GM23338 (cell line): ENCODE data around the gene KLHL17. TPM values are rescaled to one million over a fixed set of nuclear protein-coding genes. Genes with fewer than 3 reads are reported as not detected.
"Not testable (repeated sequence)": the region's sequence is repeated elsewhere in the genome, so short reads cannot be mapped to it uniquely, and the experiment has no call there.

ENCODE experiments used
- ATAC-seq: fragments of 200-7000 bp; cut with Tn5 transposase; 3 replicates; pipeline ENCODE4 v1.9.1; 2020
- DNase-seq: peaks from one replicate; pipeline ENCODE4 v3.0.0-alpha.2; 2015; ENCODE audit warnings: low spot score
- H2AFZ ChIP-seq: fragments of 200-600 bp; sonication (generic); 2 replicates; pipeline ENCODE4 v1.8.0; 2016; ENCODE audit warnings: antibody characterized with exemption, mild to moderate bottlenecking, moderate library complexity
- H3F3A ChIP-seq: fragments of 200-600 bp; sonication (generic); replicated peaks from 2 replicates; pipeline ENCODE4 v1.8.0; 2017; ENCODE audit warnings: antibody characterized with exemption, mixed run types, low read depth
- H3K27ac ChIP-seq: fragments of 200-600 bp; sonication (generic); 2 replicates; pipeline ENCODE4 v1.6.1; 2016; ENCODE audit warnings: low read depth
- H3K27me3 ChIP-seq: fragments of 200-600 bp; sonication (generic); 2 replicates; pipeline ENCODE4 v1.8.0; 2016; ENCODE audit warnings: mild to moderate bottlenecking, mixed run types, moderate library complexity; ENCODE audit not compliant: insufficient read depth
- H3K36me3 ChIP-seq: fragments of 200-600 bp; sonication (generic); 2 replicates; pipeline ENCODE4 v1.8.0; 2016; ENCODE audit warnings: mild to moderate bottlenecking; ENCODE audit not compliant: insufficient read depth
- H3K4me1 ChIP-seq: fragments of 200-600 bp; sonication (generic); 2 replicates; pipeline ENCODE4 v1.8.0; 2016; ENCODE audit warnings: mild to moderate bottlenecking, moderate library complexity; ENCODE audit not compliant: insufficient read depth
- H3K4me2 ChIP-seq: fragments of 200-600 bp; sonication (generic); 2 replicates; pipeline ENCODE4 v1.7.1; 2017; ENCODE audit warnings: mixed run types
- H3K4me3 ChIP-seq: fragments of 200-600 bp; sonication (generic); 2 replicates; pipeline ENCODE4 v1.6.1; 2016; ENCODE audit warnings: mixed run types
- H3K79me2 ChIP-seq: fragments of 200-600 bp; sonication (generic); replicated peaks from 2 replicates; pipeline ENCODE4 v1.8.0; 2017; ENCODE audit warnings: mild to moderate bottlenecking; ENCODE audit not compliant: insufficient read depth
- H3K9me2 ChIP-seq: fragments of 200-600 bp; sonication (generic); 2 replicates; pipeline ENCODE4 v1.8.0; 2017; ENCODE audit not compliant: insufficient read depth
- H4K20me1 ChIP-seq: fragments of 200-600 bp; sonication (generic); replicated peaks from 2 replicates; pipeline ENCODE4 v1.8.0; 2017; ENCODE audit warnings: mild to moderate bottlenecking; ENCODE audit not compliant: insufficient read depth
- H3K27ac Mint-ChIP-seq: 2 replicates; pipeline ENCODE4 v1.8.0; 2020; ENCODE audit warnings: inconsistent platforms, mild to moderate bottlenecking, moderate library complexity, mixed read lengths
- H3K27me3 Mint-ChIP-seq: 3 replicates; pipeline ENCODE4 v1.8.0; 2022; ENCODE audit warnings: low read depth, mild to moderate bottlenecking, moderate library complexity, mixed read lengths, inconsistent platforms; ENCODE audit not compliant: insufficient read depth, poor library complexity
- H3K36me3 Mint-ChIP-seq: 3 replicates; pipeline ENCODE4 v1.8.0; 2021; ENCODE audit warnings: low read depth, mild to moderate bottlenecking, inconsistent platforms, moderate library complexity, mixed read lengths
- H3K4me1 Mint-ChIP-seq: 3 replicates; pipeline ENCODE4 v1.8.0; 2020; ENCODE audit warnings: mild to moderate bottlenecking, inconsistent platforms, mixed read lengths
- H3K4me3 Mint-ChIP-seq: 3 replicates; pipeline ENCODE4 v1.8.0; 2021; ENCODE audit warnings: moderate library complexity, mild to moderate bottlenecking, inconsistent platforms, mixed read lengths
- H3K9me3 Mint-ChIP-seq: 3 replicates; pipeline ENCODE4 v1.8.0; 2020; ENCODE audit warnings: moderate library complexity, mild to moderate bottlenecking, inconsistent platforms, mixed read lengths
- NANOG ChIP-seq: IDR thresholded peaks from 2 replicates; pipeline ENCODE4 v1.6.1; 2016; ENCODE audit warnings: antibody characterized with exemption, borderline replicate concordance
- POLR2AphosphoS5 ChIP-seq: IDR thresholded peaks from 2 replicates; pipeline ENCODE4 v1.6.1; 2016; ENCODE audit warnings: antibody characterized with exemption, low read depth
- STAT1 ChIP-seq: IDR thresholded peaks from one replicate; pipeline ENCODE4 v1.6.1; 2016; ENCODE audit warnings: antibody characterized with exemption; ENCODE audit not compliant: unreplicated experiment
- polyA plus RNA-seq: library from polyadenylated mRNA; unstranded; fragments of >200 nt; fragmentation: Nextera tagmentation; extraction: Ambion mirVana; gene quantifications from 2 replicates; pipeline ENCODE4 v1.2.1, GENCODE V29; 2016
- total RNA-seq: library from RNA; depleted of rRNA; stranded (reverse); fragments of >200 nt; shearing (Covaris generic); gene quantifications from 2 replicates; pipeline ENCODE4 v1.2.3, GENCODE V29; 2014
- TF ChIP-seq, protein P1 (sequence below), 2 experiments: fragments of 200-600 bp in 1 of 2; sonication (generic) in 1 of 2; conservative IDR thresholded peaks; 2 replicates each; pipeline versions ENCODE4 v1.5.1 to v1.6.1; 2016 to 2017; ENCODE audit warnings: antibody characterized with exemption in 2 of 2, low read depth in 2 of 2, mild to moderate bottlenecking in 2 of 2, moderate library complexity in 1 of 2
- TF ChIP-seq, protein P2 (sequence below): fragments of 250-450 bp; sonication (Bioruptor Pico); IDR thresholded peaks from 2 replicates; pipeline ENCODE4 v1.5.0; 2020; ENCODE audit warnings: mild to moderate bottlenecking, moderate library complexity

Gene KLHL17
- total and polyA plus RNA-seq, 2 experiments from 2014 or later = 16.5 to 37.1 TPM

GRCh38 chr1:946811-947210 lies 13.6 kb upstream of the KLHL17 start:
- H3K4me1 ChIP-seq, H2AFZ ChIP-seq, DNase-seq, H3F3A ChIP-seq, H3K4me3 ChIP-seq, H3K27ac Mint-ChIP-seq, H3K4me3 Mint-ChIP-seq, H3K4me2 ChIP-seq, H4K20me1 ChIP-seq, H3K9me2 ChIP-seq, ATAC-seq, H3K79me2 ChIP-seq, H3K9me3 Mint-ChIP-seq, H3K4me1 Mint-ChIP-seq, H3K27ac ChIP-seq: not testable (repeated sequence)
- peaks cover 24% of the 10 kb centered on the region for H3K27me3 ChIP-seq
- peaks cover 44% of the 10 kb centered on the region for H3K36me3 Mint-ChIP-seq
- peaks cover 19% of the 10 kb centered on the region for H3K27me3 Mint-ChIP-seq
- peaks cover 17% of the 10 kb centered on the region for H3K36me3 ChIP-seq

DNA sequence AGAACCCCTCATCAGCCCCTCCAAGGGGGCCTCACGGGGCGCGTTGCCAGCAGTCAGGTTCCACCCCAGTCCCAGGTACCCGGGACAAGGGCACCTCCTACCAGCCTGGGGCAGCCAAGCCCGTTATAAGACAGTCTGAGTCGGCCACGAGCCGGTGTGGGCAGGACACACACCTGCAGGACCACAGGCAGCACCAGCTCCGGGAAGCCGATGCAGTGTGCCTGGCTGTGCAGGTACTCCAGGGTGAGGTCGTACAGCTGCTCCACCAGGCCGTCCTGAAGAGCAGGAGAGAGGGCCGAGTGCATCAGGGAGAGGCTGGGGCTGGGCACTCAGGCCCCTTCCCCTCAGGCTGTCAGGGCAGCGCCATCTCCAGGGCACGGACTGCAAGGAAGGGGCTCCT lies 12.4 kb upstream of the KLHL17 start:
- peaks cover 4% of the 10 kb centered on the region; the same call in 1 of the 3 replicates for H3K4me1 Mint-ChIP-seq
- Histone ChIP-seq H3K4me2 (no peak overlapping the region), H2AFZ (no peak overlapping the region), H3K27me3 (peaks cover 13% of the 10 kb centered on the region), H4K20me1 (no peaks in the 10 kb centered on the region; the same call in 1 of the 2 replicates), H3K79me2 (no peaks in the 10 kb centered on the region), H3K36me3 (peaks cover 17% of the 10 kb centered on the region), H3K27ac (no peak overlapping the region), H3K4me1 (0 out of 2 replicates have a peak, but pooled peaks cover 4% of the 10 kb centered on the region), H3K4me3 (no peak overlapping the region), H3K9me2 (no peaks in the 10 kb centered on the region), H3F3A (0 out of 2 replicates have a peak, but pooled peaks cover 3% of the 10 kb centered on the region)
- H3K36me3 Mint-ChIP-seq = peaks cover 45% of the 10 kb centered on the region
- H3K27ac Mint-ChIP-seq = no peak overlapping the region
- TF ChIP-seq NANOG = no peak
- TF ChIP-seq, protein P1, sequence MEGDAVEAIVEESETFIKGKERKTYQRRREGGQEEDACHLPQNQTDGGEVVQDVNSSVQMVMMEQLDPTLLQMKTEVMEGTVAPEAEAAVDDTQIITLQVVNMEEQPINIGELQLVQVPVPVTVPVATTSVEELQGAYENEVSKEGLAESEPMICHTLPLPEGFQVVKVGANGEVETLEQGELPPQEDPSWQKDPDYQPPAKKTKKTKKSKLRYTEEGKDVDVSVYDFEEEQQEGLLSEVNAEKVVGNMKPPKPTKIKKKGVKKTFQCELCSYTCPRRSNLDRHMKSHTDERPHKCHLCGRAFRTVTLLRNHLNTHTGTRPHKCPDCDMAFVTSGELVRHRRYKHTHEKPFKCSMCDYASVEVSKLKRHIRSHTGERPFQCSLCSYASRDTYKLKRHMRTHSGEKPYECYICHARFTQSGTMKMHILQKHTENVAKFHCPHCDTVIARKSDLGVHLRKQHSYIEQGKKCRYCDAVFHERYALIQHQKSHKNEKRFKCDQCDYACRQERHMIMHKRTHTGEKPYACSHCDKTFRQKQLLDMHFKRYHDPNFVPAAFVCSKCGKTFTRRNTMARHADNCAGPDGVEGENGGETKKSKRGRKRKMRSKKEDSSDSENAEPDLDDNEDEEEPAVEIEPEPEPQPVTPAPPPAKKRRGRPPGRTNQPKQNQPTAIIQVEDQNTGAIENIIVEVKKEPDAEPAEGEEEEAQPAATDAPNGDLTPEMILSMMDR (conservative IDR thresholded peaks at IDR 0.05; ENCODE audit: low read depth in 2 of 2) = peak in 1 of 2 experiments; percentile 17; a peak in 1 of 4 replicates
- TF ChIP-seq POLR2AphosphoS5 = no peak
- ATAC-seq (no peak), DNase-seq (no peak)
- H3K4me3 Mint-ChIP-seq = no peak overlapping the region
- H3K27me3 Mint-ChIP-seq = peaks cover 16% of the 10 kb centered on the region
- H3K9me3 Mint-ChIP-seq = peaks cover 3% of the 10 kb centered on the region; the same call in 1 of the 3 replicates

DNA sequence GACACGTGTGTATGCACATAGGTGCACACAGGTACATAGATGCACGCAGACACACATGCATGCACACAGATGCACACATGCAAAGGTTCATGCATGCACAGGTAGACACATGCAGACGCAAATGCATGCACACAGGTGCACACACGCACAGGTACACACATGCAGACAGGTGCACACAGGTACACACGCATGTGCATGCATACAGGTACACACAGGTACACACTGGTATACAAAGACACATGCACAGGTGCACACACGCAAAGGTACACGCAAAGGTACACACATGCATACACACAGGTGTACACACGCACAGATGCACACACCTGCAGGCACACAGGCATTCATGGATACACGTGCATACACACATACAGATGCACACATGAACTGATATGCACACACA lies 10.1 kb upstream of the KLHL17 start:
- ATAC-seq = no peak
- H3K36me3 Mint-ChIP-seq = peaks cover 61% of the 10 kb centered on the region

More for the DNA sequence above, 10.1 kb upstream of the KLHL17 start:
- H3K27me3 Mint-ChIP-seq = peaks cover 10% of the 10 kb centered on the region
- Histone ChIP-seq H3F3A (no peaks in the 10 kb centered on the region), H3K4me3 (no peak overlapping the region), H3K79me2 (no peaks in the 10 kb centered on the region), H3K27me3 (no peaks in the 10 kb centered on the region), H3K9me2 (no peaks in the 10 kb centered on the region), H3K27ac (no peak overlapping the region), H3K4me2 (no peak overlapping the region), H3K36me3 (peaks cover 25% of the 10 kb centered on the region), H2AFZ (no peak overlapping the region), H4K20me1 (no peaks in the 10 kb centered on the region; the same call in 1 of the 2 replicates), H3K4me1 (no peaks in the 10 kb centered on the region)
- H3K9me3 Mint-ChIP-seq = no peaks in the 10 kb centered on the region; the same call in 2 of the 3 replicates
- H3K4me3 Mint-ChIP-seq = no peak overlapping the region
- no peak overlapping the region for H3K27ac Mint-ChIP-seq
- TF ChIP-seq NANOG = no peak
- TF ChIP-seq, protein P2, sequence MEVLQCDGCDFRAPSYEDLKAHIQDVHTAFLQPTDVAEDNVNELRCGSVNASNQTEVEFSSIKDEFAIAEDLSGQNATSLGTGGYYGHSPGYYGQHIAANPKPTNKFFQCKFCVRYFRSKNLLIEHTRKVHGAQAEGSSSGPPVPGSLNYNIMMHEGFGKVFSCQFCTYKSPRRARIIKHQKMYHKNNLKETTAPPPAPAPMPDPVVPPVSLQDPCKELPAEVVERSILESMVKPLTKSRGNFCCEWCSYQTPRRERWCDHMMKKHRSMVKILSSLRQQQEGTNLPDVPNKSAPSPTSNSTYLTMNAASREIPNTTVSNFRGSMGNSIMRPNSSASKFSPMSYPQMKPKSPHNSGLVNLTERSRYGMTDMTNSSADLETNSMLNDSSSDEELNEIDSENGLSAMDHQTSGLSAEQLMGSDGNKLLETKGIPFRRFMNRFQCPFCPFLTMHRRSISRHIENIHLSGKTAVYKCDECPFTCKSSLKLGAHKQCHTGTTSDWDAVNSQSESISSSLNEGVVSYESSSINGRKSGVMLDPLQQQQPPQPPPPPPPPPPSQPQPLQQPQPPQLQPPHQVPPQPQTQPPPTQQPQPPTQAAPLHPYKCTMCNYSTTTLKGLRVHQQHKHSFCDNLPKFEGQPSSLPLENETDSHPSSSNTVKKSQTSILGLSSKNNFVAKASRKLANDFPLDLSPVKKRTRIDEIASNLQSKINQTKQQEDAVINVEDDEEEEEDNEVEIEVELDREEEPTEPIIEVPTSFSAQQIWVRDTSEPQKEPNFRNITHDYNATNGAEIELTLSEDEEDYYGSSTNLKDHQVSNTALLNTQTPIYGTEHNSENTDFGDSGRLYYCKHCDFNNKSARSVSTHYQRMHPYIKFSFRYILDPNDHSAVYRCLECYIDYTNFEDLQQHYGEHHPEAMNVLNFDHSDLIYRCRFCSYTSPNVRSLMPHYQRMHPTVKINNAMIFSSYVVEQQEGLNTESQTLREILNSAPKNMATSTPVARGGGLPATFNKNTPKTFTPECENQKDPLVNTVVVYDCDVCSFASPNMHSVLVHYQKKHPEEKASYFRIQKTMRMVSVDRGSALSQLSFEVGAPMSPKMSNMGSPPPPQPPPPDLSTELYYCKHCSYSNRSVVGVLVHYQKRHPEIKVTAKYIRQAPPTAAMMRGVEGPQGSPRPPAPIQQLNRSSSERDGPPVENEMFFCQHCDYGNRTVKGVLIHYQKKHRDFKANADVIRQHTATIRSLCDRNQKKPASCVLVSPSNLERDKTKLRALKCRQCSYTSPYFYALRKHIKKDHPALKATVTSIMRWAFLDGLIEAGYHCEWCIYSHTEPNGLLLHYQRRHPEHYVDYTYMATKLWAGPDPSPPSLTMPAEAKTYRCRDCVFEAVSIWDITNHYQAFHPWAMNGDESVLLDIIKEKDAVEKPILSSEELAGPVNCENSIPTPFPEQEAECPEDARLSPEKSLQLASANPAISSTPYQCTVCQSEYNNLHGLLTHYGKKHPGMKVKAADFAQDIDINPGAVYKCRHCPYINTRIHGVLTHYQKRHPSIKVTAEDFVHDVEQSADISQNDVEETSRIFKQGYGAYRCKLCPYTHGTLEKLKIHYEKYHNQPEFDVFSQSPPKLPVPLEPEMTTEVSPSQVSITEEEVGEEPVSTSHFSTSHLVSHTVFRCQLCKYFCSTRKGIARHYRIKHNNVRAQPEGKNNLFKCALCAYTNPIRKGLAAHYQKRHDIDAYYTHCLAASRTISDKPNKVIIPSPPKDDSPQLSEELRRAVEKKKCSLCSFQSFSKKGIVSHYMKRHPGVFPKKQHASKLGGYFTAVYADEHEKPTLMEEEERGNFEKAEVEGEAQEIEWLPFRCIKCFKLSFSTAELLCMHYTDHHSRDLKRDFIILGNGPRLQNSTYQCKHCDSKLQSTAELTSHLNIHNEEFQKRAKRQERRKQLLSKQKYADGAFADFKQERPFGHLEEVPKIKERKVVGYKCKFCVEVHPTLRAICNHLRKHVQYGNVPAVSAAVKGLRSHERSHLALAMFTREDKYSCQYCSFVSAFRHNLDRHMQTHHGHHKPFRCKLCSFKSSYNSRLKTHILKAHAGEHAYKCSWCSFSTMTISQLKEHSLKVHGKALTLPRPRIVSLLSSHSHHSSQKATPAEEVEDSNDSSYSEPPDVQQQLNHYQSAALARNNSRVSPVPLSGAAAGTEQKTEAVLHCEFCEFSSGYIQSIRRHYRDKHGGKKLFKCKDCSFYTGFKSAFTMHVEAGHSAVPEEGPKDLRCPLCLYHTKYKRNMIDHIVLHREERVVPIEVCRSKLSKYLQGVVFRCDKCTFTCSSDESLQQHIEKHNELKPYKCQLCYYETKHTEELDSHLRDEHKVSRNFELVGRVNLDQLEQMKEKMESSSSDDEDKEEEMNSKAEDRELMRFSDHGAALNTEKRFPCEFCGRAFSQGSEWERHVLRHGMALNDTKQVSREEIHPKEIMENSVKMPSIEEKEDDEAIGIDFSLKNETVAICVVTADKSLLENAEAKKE (CRISPR knock-in tag) = no peak
- TF ChIP-seq STAT1 = no peak
- no peaks in the 10 kb centered on the region for H3K4me1 Mint-ChIP-seq
- no peak for DNase-seq
